ENCODE measurements around the gene STAT5A.
"Not testable (repeated sequence)": the region's sequence is repeated elsewhere in the genome, so short reads cannot be mapped to it uniquely, and the experiment has no call there.

The STAT5A gene
- long read RNA-seq, transcript STAT5A-211 (19 exons, 3,318 nt) = major isoform, 26 of 48 reads
- long read RNA-seq, partial matches to known transcripts = 13 of 48 reads
- long read RNA-seq, other reads (novel, unspliced or antisense) = 5 of 48 reads

DNA sequence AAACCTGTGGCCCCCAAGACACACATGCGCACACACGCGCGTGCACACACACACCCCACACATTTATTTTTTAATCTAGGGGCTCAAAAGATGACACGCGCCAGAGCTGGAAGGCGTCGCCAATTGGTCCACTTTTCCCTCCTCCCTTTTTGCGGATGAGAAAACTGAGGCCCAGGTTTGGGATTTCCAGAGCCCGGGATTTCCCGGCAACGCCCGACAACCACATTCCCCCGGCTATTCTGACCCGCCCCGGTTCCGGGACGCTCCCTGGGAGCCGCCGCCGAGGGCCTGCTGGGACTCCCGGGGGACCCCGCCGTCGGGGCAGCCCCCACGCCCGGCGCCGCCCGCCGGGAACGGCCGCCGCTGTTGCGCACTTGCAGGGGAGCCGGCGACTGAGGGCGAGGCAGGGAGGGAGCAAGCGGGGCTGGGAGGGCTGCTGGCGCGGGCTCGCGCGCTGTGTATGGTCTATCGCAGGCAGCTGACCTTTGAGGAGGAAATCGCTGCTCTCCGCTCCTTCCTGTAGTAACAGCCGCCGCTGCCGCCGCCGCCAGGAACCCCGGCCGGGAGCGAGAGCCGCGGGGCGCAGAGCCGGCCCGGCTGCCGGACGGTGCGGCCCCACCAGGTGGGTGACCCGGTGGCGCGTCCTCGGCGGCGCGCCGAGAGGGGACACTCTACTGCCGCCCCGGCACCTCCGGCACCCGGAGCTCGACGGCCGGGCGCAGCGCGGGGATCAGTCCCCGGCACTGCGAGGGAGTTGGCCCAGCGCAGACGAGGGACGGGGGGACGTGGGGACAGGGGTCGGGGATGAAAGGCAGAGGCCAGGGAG, at the start of gene STAT5A:
TSS of gene STAT5A (plus strand) at position 522 of the 826 bp plus-strand sequence. CDS start 914 bp downstream, outside the sequence.
- Histone ChIP-seq H3K4me3 (replicated peaks; ENCODE audit: insufficient read depth, low read length) (peak within 1 kb of the TSS; percentile 27), H3K27me3 (ENCODE audit: insufficient read depth, poor library complexity, severe bottlenecking) (no peaks in the 10 kb centered on the region), H3K27ac (replicated peaks) (peak within 1 kb of the TSS; percentile 26; the same call in 1 of the 2 replicates)
- TF ChIP-seq SPI1 (IDR thresholded peaks at IDR 0.05; ENCODE audit: borderline replicate concordance, low read depth) (no peak), GABPA (IDR thresholded peaks at IDR 0.05; ENCODE audit: low read depth) (0 out of 2 replicates have a peak, but pooled peaks have one; percentile 34), POLR2AphosphoS5 (IDR thresholded peaks at IDR 0.05; ENCODE audit: low read depth) (0 out of 2 replicates have a peak, but pooled peaks have one; percentile 24)
- TF ChIP-seq, protein P1, sequence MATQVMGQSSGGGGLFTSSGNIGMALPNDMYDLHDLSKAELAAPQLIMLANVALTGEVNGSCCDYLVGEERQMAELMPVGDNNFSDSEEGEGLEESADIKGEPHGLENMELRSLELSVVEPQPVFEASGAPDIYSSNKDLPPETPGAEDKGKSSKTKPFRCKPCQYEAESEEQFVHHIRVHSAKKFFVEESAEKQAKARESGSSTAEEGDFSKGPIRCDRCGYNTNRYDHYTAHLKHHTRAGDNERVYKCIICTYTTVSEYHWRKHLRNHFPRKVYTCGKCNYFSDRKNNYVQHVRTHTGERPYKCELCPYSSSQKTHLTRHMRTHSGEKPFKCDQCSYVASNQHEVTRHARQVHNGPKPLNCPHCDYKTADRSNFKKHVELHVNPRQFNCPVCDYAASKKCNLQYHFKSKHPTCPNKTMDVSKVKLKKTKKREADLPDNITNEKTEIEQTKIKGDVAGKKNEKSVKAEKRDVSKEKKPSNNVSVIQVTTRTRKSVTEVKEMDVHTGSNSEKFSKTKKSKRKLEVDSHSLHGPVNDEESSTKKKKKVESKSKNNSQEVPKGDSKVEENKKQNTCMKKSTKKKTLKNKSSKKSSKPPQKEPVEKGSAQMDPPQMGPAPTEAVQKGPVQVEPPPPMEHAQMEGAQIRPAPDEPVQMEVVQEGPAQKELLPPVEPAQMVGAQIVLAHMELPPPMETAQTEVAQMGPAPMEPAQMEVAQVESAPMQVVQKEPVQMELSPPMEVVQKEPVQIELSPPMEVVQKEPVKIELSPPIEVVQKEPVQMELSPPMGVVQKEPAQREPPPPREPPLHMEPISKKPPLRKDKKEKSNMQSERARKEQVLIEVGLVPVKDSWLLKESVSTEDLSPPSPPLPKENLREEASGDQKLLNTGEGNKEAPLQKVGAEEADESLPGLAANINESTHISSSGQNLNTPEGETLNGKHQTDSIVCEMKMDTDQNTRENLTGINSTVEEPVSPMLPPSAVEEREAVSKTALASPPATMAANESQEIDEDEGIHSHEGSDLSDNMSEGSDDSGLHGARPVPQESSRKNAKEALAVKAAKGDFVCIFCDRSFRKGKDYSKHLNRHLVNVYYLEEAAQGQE (IDR thresholded peaks at IDR 0.05; ENCODE audit: insufficient replicate concordance, low read depth) = no peak
- TF ChIP-seq, protein P2, sequence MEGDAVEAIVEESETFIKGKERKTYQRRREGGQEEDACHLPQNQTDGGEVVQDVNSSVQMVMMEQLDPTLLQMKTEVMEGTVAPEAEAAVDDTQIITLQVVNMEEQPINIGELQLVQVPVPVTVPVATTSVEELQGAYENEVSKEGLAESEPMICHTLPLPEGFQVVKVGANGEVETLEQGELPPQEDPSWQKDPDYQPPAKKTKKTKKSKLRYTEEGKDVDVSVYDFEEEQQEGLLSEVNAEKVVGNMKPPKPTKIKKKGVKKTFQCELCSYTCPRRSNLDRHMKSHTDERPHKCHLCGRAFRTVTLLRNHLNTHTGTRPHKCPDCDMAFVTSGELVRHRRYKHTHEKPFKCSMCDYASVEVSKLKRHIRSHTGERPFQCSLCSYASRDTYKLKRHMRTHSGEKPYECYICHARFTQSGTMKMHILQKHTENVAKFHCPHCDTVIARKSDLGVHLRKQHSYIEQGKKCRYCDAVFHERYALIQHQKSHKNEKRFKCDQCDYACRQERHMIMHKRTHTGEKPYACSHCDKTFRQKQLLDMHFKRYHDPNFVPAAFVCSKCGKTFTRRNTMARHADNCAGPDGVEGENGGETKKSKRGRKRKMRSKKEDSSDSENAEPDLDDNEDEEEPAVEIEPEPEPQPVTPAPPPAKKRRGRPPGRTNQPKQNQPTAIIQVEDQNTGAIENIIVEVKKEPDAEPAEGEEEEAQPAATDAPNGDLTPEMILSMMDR (IDR thresholded peaks at IDR 0.05; ENCODE audit: insufficient read depth, low read length) = no peak
- peak in 1 of 2 experiments; percentile 84 for DNase-seq (ENCODE audit: low read depth in 1 of 2, low spot score in 1 of 2)

DNA sequence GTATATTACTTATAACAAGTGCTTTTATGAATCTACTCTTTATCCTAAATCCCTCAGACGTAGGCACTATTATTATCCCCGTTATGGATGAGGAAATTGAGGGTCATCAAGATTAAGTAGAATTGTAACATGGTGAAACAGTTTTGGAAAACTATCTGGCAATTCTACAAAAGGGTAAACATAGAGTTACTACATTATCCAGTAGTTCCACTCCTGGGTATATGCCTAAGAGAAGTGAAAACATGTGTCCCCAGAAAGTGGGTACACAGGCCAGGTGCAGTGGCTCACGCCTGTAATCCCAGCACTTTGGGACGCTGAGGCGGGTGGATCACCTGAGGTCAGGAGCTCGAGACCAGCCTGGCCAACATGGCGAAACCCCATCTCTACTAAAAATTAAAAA, 48.7 kb upstream of the STAT5A start:
- H3K27me3 ChIP-seq (ENCODE audit: insufficient read depth, poor library complexity, severe bottlenecking); H3K27ac ChIP-seq (replicated peaks); DNase-seq (ENCODE audit: low read depth in 1 of 2, low spot score in 1 of 2); H3K4me3 ChIP-seq (replicated peaks; ENCODE audit: insufficient read depth, low read length): not testable (repeated sequence)

DNA sequence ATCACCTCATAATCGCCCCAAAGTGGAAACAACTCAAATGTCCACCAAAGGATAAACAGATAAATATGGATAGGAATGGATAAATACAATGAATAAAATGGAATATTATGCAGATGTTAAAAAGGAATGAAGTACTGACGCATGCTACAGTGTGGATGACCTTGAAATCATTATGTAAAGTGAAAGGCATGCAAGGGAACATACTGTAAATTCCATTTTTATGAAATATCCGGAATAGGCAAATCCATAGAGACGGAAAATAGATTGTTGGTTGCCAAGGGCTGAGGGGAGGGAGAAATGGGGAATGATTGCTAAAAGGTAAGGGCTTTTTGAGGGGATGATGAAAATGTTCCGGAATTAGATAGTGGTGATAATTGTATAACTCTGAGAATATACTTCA, 48.1 kb upstream of the STAT5A start:
- H3K27me3 ChIP-seq (ENCODE audit: insufficient read depth, poor library complexity, severe bottlenecking) = no peaks in the 10 kb centered on the region
- H3K27ac ChIP-seq (replicated peaks) = no peak overlapping the region
- TF ChIP-seq, protein P1 (IDR thresholded peaks at IDR 0.05; ENCODE audit: insufficient replicate concordance, low read depth) = no peak
- TF ChIP-seq POLR2AphosphoS5 (IDR thresholded peaks at IDR 0.05; ENCODE audit: low read depth) = no peak
- no peak for TF ChIP-seq SPI1 (IDR thresholded peaks at IDR 0.05; ENCODE audit: borderline replicate concordance, low read depth)
- TF ChIP-seq, protein P2 (IDR thresholded peaks at IDR 0.05; ENCODE audit: insufficient read depth, low read length) = no peak
- TF ChIP-seq GABPA (IDR thresholded peaks at IDR 0.05; ENCODE audit: low read depth) = no peak
- DNase-seq (ENCODE audit: low read depth in 1 of 2, low spot score in 1 of 2) = no peak
- no peak overlapping the region for H3K4me3 ChIP-seq (replicated peaks; ENCODE audit: insufficient read depth, low read length)

DNA sequence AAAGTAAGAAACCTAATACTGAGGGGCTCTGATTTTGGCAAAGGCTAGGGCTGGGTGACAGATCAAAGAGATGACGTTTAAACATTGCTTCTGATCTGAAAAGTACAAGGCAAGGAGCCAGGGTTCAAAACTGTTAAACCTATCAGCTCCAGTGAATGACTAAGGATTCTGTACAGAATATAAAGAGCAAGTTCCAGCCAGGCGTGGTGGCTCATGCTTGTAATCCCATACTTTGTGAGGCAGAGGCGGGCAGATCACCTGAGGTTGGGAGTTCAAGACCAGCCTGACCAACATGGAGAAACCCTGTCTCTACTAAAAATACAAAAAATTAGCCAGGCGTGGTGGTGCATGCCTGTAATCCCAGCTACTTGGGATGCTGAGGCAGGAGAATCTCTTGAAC, 47.4 kb upstream of the STAT5A start:
- not testable (repeated sequence) for H3K4me3 ChIP-seq (replicated peaks; ENCODE audit: insufficient read depth, low read length); DNase-seq (ENCODE audit: low read depth in 1 of 2, low spot score in 1 of 2)

More for the DNA sequence above, 47.4 kb upstream of the STAT5A start:
- not testable (repeated sequence) for H3K27ac ChIP-seq (replicated peaks); H3K27me3 ChIP-seq (ENCODE audit: insufficient read depth, poor library complexity, severe bottlenecking)
